HepG2 (cell line): ENCODE data around the gene PLA1A. TPM values are rescaled to one million over a fixed set of nuclear protein-coding genes. Genes with fewer than 3 reads are reported as not detected.

Experiments
- ATAC-seq: fragments of 200-7000 bp; cut with Tn5 transposase; 3 replicates; pipeline ENCODE4 v1.9.1; 2020; ENCODE audit warnings: mild to moderate bottlenecking, moderate library complexity
- BruUV-seq: library from RNA; stranded (reverse); fragments of 400-500 nt; replicated peaks from 2 replicates; lab custom pipeline; 2021; lab: Mats Ljungman, UMichigan
- CTCF ChIA-PET: fragments of 300-600 bp; formaldehyde crosslinking; extraction: SDS; loops from one replicate; lab custom pipeline; 2021; ENCODE audit warnings: low total read pairs, inconsistent platforms, low intra/inter-chr PET ratio; lab: Yijun Ruan, JAX
- POLR2A ChIA-PET: fragments of 350-600 bp; sonication (Branson Sonifier 250); formaldehyde crosslinking; loops from one replicate; lab custom pipeline; 2020; ENCODE audit warnings: antibody characterized with exemption, inconsistent platforms; lab: Yijun Ruan, JAX
- DNase-seq: peaks from one replicate; pipeline ENCODE4 v3.0.0-alpha.2; 2015; ENCODE audit warnings: low spot score
- FAIRE-seq: peaks from 3 replicates; lab custom pipeline; 2011; peaks lifted over from hg19 to GRCh38; lab: Jason Lieb, UNC
- H2AFZ ChIP-seq: one replicate; pipeline ENCODE4 v1.6.1; 2011; ENCODE audit warnings: low read length, inconsistent platforms
- H3K27ac ChIP-seq: fragments of 300-600 bp; 3 replicates; pipeline ENCODE4 v1.8.0; 2011; ENCODE audit warnings: mixed run types, mild to moderate bottlenecking, mixed read lengths, low read length, inconsistent platforms; ENCODE audit not compliant: insufficient read depth; ENCODE audit errors: extremely low read length
- H3K27me3 ChIP-seq, 2 experiments: fragments of 200-600 bp in 1 of 2; 2 replicates in 1 of 2; 3 replicates in 1 of 2; pipeline versions ENCODE4 v1.6.0 to v1.8.0; 2011; ENCODE audit warnings: low read length in 2 of 2, mild to moderate bottlenecking in 2 of 2, moderate library complexity in 2 of 2, inconsistent platforms in 1 of 2; ENCODE audit not compliant: insufficient read depth in 2 of 2, control insufficient read depth in 1 of 2
- H3K36me3 ChIP-seq, 2 experiments: fragments of 200-600 bp in 1 of 2; replicated peaks in 1 of 2; 2 replicates in 1 of 2; 3 replicates in 1 of 2; pipeline versions ENCODE4 v1.5.1 to v1.8.0; 2011; ENCODE audit warnings: low read length in 2 of 2, inconsistent platforms in 1 of 2; ENCODE audit not compliant: insufficient read depth in 2 of 2, control insufficient read depth in 1 of 2
- H3K4me1 ChIP-seq: 2 replicates; pipeline ENCODE4 v1.5.1; 2012; ENCODE audit warnings: low read length, inconsistent platforms; ENCODE audit not compliant: insufficient read depth
- H3K4me2 ChIP-seq: 2 replicates; pipeline ENCODE4 v1.6.0; 2011; ENCODE audit warnings: low read depth, low read length, inconsistent platforms
- H3K4me3 ChIP-seq, 3 experiments: fragments of 200-600 bp in 1 of 3; sonication (generic), shearing (Covaris generic) in 1 of 3; replicated peaks in 1 of 3; 2 replicates each; pipeline ENCODE4 v1.5.1; 2011 to 2016; ENCODE audit warnings: low read length in 3 of 3, inconsistent platforms in 2 of 3, low read depth in 2 of 3, mild to moderate bottlenecking in 2 of 3, control low read depth in 1 of 3, mixed read lengths in 1 of 3; ENCODE audit not compliant: insufficient read depth in 1 of 3
- H3K79me2 ChIP-seq: one replicate; pipeline ENCODE4 v1.6.1; 2011; ENCODE audit warnings: low read length, inconsistent platforms; ENCODE audit not compliant: insufficient read depth
- H3K9ac ChIP-seq: 2 replicates; pipeline ENCODE4 v1.6.0; 2011; ENCODE audit warnings: mild to moderate bottlenecking, low read depth, low read length, inconsistent platforms; ENCODE audit not compliant: insufficient read depth
- H3K9me3 ChIP-seq: 2 replicates; pipeline ENCODE4 v1.5.1; 2012; ENCODE audit warnings: mild to moderate bottlenecking, low read length
- H4K20me1 ChIP-seq: 2 replicates; pipeline ENCODE4 v1.6.0; 2011; ENCODE audit warnings: inconsistent platforms, mild to moderate bottlenecking, low read length, moderate library complexity; ENCODE audit not compliant: insufficient read depth
- FOXP1 ChIP-seq, 2 experiments: fragments of 450-650 bp in 1 of 2; IDR thresholded peaks; 2 replicates each; pipeline ENCODE4 v1.6.1; 2017 to 2018; ENCODE audit warnings: antibody characterized with exemption in 1 of 2
- KLF9 ChIP-seq: IDR thresholded peaks from 2 replicates; pipeline ENCODE4 v1.6.1; 2016; ENCODE audit warnings: low read depth
- MAFF ChIP-seq: IDR thresholded peaks from 2 replicates; pipeline ENCODE4 v1.6.1; 2011; ENCODE audit warnings: low read depth, low read length, improper control_type of control experiment
- NFYB ChIP-seq: sonication (generic); formaldehyde crosslinking; IDR thresholded peaks from 2 replicates; pipeline ENCODE4 v1.4.0; 2020; ENCODE audit warnings: missing genetic modification reagents
- ONECUT2 ChIP-seq: sonication (generic); formaldehyde crosslinking; IDR thresholded peaks from 2 replicates; pipeline ENCODE4 v1.4.0; 2020; ENCODE audit warnings: missing genetic modification reagents
- THAP11 ChIP-seq: IDR thresholded peaks from 2 replicates; pipeline ENCODE4 v1.6.1; 2016; ENCODE audit warnings: missing biosample characterization, missing genetic modification reagents
- WIZ ChIP-seq: sonication (generic); formaldehyde crosslinking; IDR thresholded peaks from 2 replicates; pipeline ENCODE4 v1.5.1; 2020; ENCODE audit warnings: mild to moderate bottlenecking, missing genetic modification reagents
- ZBTB7B ChIP-seq: sonication (generic); formaldehyde crosslinking; IDR thresholded peaks from 2 replicates; pipeline ENCODE4 v1.4.0; 2020; ENCODE audit warnings: missing genetic modification reagents
- ZFP90 ChIP-seq: sonication (generic); formaldehyde crosslinking; IDR thresholded peaks from 2 replicates; pipeline ENCODE4 v1.8.0; 2022; ENCODE audit warnings: missing genetic modification reagents, mild to moderate bottlenecking, inconsistent platforms, borderline replicate concordance
- ZNF326 ChIP-seq: sonication (generic); formaldehyde crosslinking; IDR thresholded peaks from 2 replicates; pipeline ENCODE4 v1.4.0; 2020; ENCODE audit warnings: missing genetic modification reagents, borderline replicate concordance
- ZNF768 ChIP-seq: sonication (generic); formaldehyde crosslinking; IDR thresholded peaks from 2 replicates; pipeline ENCODE4 v1.4.0; 2020; ENCODE audit warnings: missing genetic modification reagents
- ZNF772 ChIP-seq: sonication (generic); formaldehyde crosslinking; IDR thresholded peaks from 2 replicates; pipeline ENCODE4 v1.5.0; 2020; ENCODE audit warnings: mild to moderate bottlenecking, missing genetic modification reagents
- WGBS: methylation state at CpG from one replicate; pipeline ENCODE4 v1.1.6; 2017; ENCODE audit warnings: low lambda C conversion rate; 5-methylcytosine and 5-hydroxymethylcytosine counted together
- in situ Hi-C: cut with HindIII; loops from 2 replicates; pipeline ENCODE4 v1.10.0; 2017; ENCODE audit warnings: low pct_unique_long_range_greater_than_20kb; ENCODE audit not compliant: extremely low pct_ligation_motif_present
- intact Hi-C: fragments of 100-400 bp; cut with micrococcal nuclease; formaldehyde crosslinking; loops from one replicate; pipeline ENCODE4 v1.10.0; 2022; ENCODE audit not compliant: unreplicated experiment
- polyA plus RNA-seq, 8 experiments: library from polyadenylated mRNA; depleted of rRNA in 3 of 8; stranded (reverse) in 7 of 8; unstranded in 1 of 8; fragments of >200 nt; fragmentation: Illumina TruSeq in 4 of 8; extraction: Trizol in 4 of 8; gene quantifications; 2 replicates each; pipeline versions ENCODE4 v1.2.1 to v1.2.3, GENCODE V29; 2011 to 2016; ENCODE audit warnings: low read depth in 4 of 8, missing spikeins in 1 of 8, mixed read lengths in 1 of 8; ENCODE audit not compliant: insufficient read depth in 1 of 8
- total RNA-seq, 5 experiments: library from RNA; depleted of rRNA; stranded (reverse); fragments of >200 nt; fragmentation: Illumina TruSeq; extraction: Trizol; gene quantifications; 2 replicates each; pipeline ENCODE4 v1.2.3, GENCODE V29; 2016; ENCODE audit warnings: low read depth in 1 of 5
- TF ChIP-seq, protein P1 (sequence below): sonication (generic); formaldehyde crosslinking; IDR thresholded peaks from 2 replicates; pipeline ENCODE4 v1.4.0; 2020; ENCODE audit warnings: mild to moderate bottlenecking, low read depth, missing genetic modification reagents
- TF ChIP-seq, protein P2 (sequence below): sonication (generic); formaldehyde crosslinking; IDR thresholded peaks from 2 replicates; pipeline ENCODE4 v1.9.0; 2022; ENCODE audit warnings: missing genetic modification reagents, mild to moderate bottlenecking, borderline replicate concordance
- TF ChIP-seq, protein P3 (sequence below): sonication (generic); formaldehyde crosslinking; IDR thresholded peaks from 2 replicates; pipeline ENCODE4 v1.9.0; 2021; ENCODE audit warnings: missing genetic modification reagents, borderline replicate concordance

PLA1A gene
- total and polyA plus RNA-seq, 2 of the 13 experiments (the other 11 are each of a cell fraction or from before 2014, with no cell fraction given): 0.11 to 0.18 TPM

DNA sequence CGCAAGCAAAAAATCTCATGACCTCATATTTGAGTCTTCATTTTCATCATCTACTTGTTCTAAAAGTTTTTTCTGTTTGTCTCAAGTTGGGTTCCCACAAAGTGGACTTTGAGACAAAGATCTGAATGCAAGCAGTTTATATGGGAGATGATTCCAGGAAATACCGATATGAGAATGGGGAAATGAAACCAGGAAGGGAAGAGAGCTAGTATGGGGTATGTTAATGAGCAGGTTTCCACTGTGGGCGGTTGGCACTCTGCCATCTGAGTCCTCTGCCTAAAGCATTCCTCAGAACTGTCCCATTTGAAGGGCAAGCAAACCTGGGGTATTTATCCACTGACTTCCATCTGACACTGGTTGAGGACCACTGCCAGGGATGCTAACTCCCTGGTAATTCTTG, 9.6 kb upstream of the PLA1A start:
- peaks cover 0 to 1% of the 10 kb centered on the region in 2 experiments; a peak in 3 of 5 replicates for H3K27me3 ChIP-seq
- CTCF ChIA-PET: no interaction called here
- no peak overlapping the region for H3K4me3 ChIP-seq
- no peak for TF ChIP-seq ONECUT2 (CRISPR knock-in tag)
- no peak for TF ChIP-seq FOXP1 (IDR thresholded peaks at IDR 0.05)
- TF ChIP-seq FOXP1 (CRISPR knock-in tag; IDR thresholded peaks at IDR 0.05): no peak
- TF ChIP-seq, protein P1, sequence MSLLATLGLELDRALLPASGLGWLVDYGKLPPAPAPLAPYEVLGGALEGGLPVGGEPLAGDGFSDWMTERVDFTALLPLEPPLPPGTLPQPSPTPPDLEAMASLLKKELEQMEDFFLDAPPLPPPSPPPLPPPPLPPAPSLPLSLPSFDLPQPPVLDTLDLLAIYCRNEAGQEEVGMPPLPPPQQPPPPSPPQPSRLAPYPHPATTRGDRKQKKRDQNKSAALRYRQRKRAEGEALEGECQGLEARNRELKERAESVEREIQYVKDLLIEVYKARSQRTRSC (CRISPR knock-in tag): no peak
- in situ Hi-C loops: no loop called here
- no peak overlapping the region for H3K9ac ChIP-seq
- no peaks in the 10 kb centered on the region for H4K20me1 ChIP-seq
- ATAC-seq (no peak), FAIRE-seq (no peak), DNase-seq (no peak)
- no TSS peak for BruUV-seq
- no peaks in the 10 kb centered on the region for H3K36me3 ChIP-seq
- peaks cover 9% of the 10 kb centered on the region for H3K9me3 ChIP-seq
- POLR2A ChIA-PET: no interaction called here
- no peak overlapping the region for H3K27ac ChIP-seq
- H3K79me2 ChIP-seq: no peaks in the 10 kb centered on the region
- intact Hi-C loops: no loop called here
- H2AFZ ChIP-seq: no peak overlapping the region
- no peaks in the 10 kb centered on the region for H3K4me1 ChIP-seq
- whole genome bisulfite sequencing: 44% methylated on average over 3 of the region's 3 CpGs
- H3K4me2 ChIP-seq: no peak overlapping the region

DNA sequence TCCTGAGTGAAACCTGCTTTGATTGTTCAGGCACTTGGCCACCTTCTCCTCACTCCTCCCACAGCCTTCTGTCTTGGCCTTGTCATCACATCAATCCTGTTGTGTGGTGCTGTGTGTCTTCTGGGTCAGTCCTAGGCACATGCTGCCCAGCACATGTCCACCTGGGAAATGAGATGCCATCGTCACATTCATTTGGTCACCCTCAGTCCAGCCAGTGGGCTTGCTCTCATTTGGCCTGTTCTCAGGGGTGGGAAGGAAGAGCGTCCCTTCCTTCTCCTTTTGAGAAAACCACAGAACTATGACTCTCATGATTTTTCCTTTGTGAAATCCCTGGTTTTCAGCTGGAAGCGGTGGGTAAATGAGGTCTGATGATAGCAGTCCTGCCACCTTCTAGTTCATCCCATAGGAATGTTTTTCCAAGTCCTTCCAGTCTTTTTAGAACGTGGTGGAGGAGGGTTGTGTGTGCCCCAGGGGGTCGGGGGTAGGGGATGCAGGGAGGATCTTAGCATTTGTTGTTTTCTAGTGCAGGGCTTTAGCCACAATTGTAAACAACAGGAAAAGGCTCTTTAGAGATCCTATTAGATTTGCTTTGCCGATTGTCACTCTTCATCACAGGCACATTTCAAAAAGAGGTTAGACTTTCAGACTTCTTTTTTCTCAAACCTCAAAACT, 8.4 kb upstream of the PLA1A start:
- CTCF ChIA-PET: no interaction called here
- POLR2A ChIA-PET: no interaction called here
- H3K27me3 ChIP-seq: peaks cover 0 to 1% of the 10 kb centered on the region in 2 experiments; a peak in 3 of 5 replicates
- no peaks in the 10 kb centered on the region for H3K79me2 ChIP-seq
- H4K20me1 ChIP-seq: no peaks in the 10 kb centered on the region
- peaks cover 9% of the 10 kb centered on the region for H3K9me3 ChIP-seq
- H3K27ac ChIP-seq: no peak overlapping the region
- ATAC-seq: no peak
- no peaks in the 10 kb centered on the region for H3K4me1 ChIP-seq
- H3K4me3 ChIP-seq: no peak overlapping the region
- FAIRE-seq: no peak
- DNase-seq: no peak
- no peak overlapping the region for H2AFZ ChIP-seq
- intact Hi-C loops: no loop called here
- H3K9ac ChIP-seq: no peak overlapping the region
- no peaks in the 10 kb centered on the region for H3K36me3 ChIP-seq
- WGBS: 10% methylated on average over 6 of the region's 6 CpGs
- in situ Hi-C loops: no loop called here
- no peak overlapping the region for H3K4me2 ChIP-seq
- no TSS peak for BruUV-seq
- TF ChIP-seq ZFP90: no peak
- TF ChIP-seq MAFF: no peak
- no peak for TF ChIP-seq WIZ
- TF ChIP-seq, protein P2, sequence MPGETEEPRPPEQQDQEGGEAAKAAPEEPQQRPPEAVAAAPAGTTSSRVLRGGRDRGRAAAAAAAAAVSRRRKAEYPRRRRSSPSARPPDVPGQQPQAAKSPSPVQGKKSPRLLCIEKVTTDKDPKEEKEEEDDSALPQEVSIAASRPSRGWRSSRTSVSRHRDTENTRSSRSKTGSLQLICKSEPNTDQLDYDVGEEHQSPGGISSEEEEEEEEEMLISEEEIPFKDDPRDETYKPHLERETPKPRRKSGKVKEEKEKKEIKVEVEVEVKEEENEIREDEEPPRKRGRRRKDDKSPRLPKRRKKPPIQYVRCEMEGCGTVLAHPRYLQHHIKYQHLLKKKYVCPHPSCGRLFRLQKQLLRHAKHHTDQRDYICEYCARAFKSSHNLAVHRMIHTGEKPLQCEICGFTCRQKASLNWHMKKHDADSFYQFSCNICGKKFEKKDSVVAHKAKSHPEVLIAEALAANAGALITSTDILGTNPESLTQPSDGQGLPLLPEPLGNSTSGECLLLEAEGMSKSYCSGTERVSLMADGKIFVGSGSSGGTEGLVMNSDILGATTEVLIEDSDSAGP (CRISPR knock-in tag): no peak
- TF ChIP-seq ZBTB7B (CRISPR knock-in tag): no peak
- TF ChIP-seq ZNF772 (CRISPR knock-in tag): no peak
- TF ChIP-seq ZNF326 (CRISPR knock-in tag): no peak
- TF ChIP-seq, protein P3, sequence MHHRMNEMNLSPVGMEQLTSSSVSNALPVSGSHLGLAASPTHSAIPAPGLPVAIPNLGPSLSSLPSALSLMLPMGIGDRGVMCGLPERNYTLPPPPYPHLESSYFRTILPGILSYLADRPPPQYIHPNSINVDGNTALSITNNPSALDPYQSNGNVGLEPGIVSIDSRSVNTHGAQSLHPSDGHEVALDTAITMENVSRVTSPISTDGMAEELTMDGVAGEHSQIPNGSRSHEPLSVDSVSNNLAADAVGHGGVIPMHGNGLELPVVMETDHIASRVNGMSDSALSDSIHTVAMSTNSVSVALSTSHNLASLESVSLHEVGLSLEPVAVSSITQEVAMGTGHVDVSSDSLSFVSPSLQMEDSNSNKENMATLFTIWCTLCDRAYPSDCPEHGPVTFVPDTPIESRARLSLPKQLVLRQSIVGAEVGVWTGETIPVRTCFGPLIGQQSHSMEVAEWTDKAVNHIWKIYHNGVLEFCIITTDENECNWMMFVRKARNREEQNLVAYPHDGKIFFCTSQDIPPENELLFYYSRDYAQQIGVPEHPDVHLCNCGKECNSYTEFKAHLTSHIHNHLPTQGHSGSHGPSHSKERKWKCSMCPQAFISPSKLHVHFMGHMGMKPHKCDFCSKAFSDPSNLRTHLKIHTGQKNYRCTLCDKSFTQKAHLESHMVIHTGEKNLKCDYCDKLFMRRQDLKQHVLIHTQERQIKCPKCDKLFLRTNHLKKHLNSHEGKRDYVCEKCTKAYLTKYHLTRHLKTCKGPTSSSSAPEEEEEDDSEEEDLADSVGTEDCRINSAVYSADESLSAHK: no peak
- no peak for TF ChIP-seq NFYB (CRISPR knock-in tag)
- TF ChIP-seq KLF9: no peak
- no peak for TF ChIP-seq ZNF768 (CRISPR knock-in tag)
- TF ChIP-seq THAP11 (CRISPR knock-in tag): no peak
